WTC11 (cell line): ENCODE measurements around the gene TCF12.

Experiments used
- FOXJ3 ChIP-seq: sonication (generic); formaldehyde crosslinking; IDR thresholded peaks from 2 replicates; pipeline ENCODE4 v1.9.0; 2021; ENCODE audit warnings: missing genetic modification reagents, mild to moderate bottlenecking, borderline replicate concordance
- JUN ChIP-seq: sonication (generic); formaldehyde crosslinking; IDR thresholded peaks from 2 replicates; pipeline ENCODE4 v1.8.0; 2023; ENCODE audit warnings: mild to moderate bottlenecking, missing genetic modification reagents
- NR2C2 ChIP-seq: sonication (generic); formaldehyde crosslinking; IDR thresholded peaks from 2 replicates; pipeline ENCODE4 v1.8.0; 2022; ENCODE audit warnings: mild to moderate bottlenecking, missing genetic modification reagents
- ZNF138 ChIP-seq: sonication (generic); formaldehyde crosslinking; conservative IDR thresholded peaks from 2 replicates; pipeline ENCODE4 v1.8.1; 2022; ENCODE audit warnings: mild to moderate bottlenecking, moderate library complexity, missing genetic modification reagents
- TF ChIP-seq, protein P1 (sequence below): fragments of 200-600 bp; IDR thresholded peaks from 2 replicates; pipeline ENCODE4 v1.8.0; 2022; ENCODE audit warnings: antibody characterized with exemption
- TF ChIP-seq, protein P2 (sequence below): sonication (generic); formaldehyde crosslinking; IDR thresholded peaks from 2 replicates; pipeline ENCODE4 v1.8.0; 2022; ENCODE audit warnings: mild to moderate bottlenecking, missing genetic modification reagents
- TF ChIP-seq, protein P3 (sequence below): sonication (generic); formaldehyde crosslinking; IDR thresholded peaks from 2 replicates; pipeline ENCODE4 v1.8.1; 2023; ENCODE audit warnings: mild to moderate bottlenecking, missing genetic modification reagents, moderate library complexity
- TF ChIP-seq, protein P4 (sequence below): sonication (generic); formaldehyde crosslinking; IDR thresholded peaks from 2 replicates; pipeline ENCODE4 v1.8.0; 2022; ENCODE audit warnings: mild to moderate bottlenecking, missing genetic modification reagents
- TF ChIP-seq, protein P5 (sequence below): sonication (generic); formaldehyde crosslinking; IDR thresholded peaks from 2 replicates; pipeline ENCODE4 v1.8.0; 2022; ENCODE audit warnings: mild to moderate bottlenecking, missing genetic modification reagents

DNA sequence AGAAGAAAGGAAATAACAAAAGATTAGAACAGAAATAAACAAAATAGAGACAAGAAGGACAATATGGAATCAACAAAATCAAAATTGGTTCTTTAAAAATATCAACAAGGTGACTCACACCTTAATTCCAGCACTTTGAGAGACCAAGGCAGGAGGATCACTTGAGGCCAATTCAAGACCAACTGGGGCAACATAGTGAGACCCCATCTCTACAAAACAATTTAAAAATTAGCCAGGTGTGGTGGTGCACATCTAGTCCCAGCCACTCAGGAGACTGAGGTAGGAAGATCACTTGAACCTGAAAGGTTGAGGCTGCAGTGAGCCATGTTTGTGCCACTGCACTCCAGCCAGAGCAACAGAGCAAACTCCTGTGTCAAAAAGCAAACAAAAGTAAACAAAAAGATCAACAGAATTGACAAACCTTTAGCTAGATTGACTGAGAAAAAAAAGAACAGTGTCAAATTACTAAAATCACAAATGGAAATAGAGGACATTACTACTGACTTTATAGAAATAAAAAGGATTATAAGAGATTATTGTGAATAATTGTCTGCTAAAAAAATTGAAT lies 267.1 kb downstream of the TCF12 start:
- no peak for TF ChIP-seq JUN (CRISPR knock-in tag)
- TF ChIP-seq, protein P1, sequence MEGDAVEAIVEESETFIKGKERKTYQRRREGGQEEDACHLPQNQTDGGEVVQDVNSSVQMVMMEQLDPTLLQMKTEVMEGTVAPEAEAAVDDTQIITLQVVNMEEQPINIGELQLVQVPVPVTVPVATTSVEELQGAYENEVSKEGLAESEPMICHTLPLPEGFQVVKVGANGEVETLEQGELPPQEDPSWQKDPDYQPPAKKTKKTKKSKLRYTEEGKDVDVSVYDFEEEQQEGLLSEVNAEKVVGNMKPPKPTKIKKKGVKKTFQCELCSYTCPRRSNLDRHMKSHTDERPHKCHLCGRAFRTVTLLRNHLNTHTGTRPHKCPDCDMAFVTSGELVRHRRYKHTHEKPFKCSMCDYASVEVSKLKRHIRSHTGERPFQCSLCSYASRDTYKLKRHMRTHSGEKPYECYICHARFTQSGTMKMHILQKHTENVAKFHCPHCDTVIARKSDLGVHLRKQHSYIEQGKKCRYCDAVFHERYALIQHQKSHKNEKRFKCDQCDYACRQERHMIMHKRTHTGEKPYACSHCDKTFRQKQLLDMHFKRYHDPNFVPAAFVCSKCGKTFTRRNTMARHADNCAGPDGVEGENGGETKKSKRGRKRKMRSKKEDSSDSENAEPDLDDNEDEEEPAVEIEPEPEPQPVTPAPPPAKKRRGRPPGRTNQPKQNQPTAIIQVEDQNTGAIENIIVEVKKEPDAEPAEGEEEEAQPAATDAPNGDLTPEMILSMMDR = no peak
- no peak for TF ChIP-seq ZNF138 (CRISPR knock-in tag)
- no peak for TF ChIP-seq FOXJ3 (CRISPR knock-in tag)
- TF ChIP-seq NR2C2 (CRISPR knock-in tag) = no peak
- TF ChIP-seq, protein P2, sequence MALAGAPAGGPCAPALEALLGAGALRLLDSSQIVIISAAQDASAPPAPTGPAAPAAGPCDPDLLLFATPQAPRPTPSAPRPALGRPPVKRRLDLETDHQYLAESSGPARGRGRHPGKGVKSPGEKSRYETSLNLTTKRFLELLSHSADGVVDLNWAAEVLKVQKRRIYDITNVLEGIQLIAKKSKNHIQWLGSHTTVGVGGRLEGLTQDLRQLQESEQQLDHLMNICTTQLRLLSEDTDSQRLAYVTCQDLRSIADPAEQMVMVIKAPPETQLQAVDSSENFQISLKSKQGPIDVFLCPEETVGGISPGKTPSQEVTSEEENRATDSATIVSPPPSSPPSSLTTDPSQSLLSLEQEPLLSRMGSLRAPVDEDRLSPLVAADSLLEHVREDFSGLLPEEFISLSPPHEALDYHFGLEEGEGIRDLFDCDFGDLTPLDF (CRISPR knock-in tag) = no peak
- TF ChIP-seq, protein P3, sequence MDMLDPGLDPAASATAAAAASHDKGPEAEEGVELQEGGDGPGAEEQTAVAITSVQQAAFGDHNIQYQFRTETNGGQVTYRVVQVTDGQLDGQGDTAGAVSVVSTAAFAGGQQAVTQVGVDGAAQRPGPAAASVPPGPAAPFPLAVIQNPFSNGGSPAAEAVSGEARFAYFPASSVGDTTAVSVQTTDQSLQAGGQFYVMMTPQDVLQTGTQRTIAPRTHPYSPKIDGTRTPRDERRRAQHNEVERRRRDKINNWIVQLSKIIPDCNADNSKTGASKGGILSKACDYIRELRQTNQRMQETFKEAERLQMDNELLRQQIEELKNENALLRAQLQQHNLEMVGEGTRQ = no peak
- TF ChIP-seq, protein P4, sequence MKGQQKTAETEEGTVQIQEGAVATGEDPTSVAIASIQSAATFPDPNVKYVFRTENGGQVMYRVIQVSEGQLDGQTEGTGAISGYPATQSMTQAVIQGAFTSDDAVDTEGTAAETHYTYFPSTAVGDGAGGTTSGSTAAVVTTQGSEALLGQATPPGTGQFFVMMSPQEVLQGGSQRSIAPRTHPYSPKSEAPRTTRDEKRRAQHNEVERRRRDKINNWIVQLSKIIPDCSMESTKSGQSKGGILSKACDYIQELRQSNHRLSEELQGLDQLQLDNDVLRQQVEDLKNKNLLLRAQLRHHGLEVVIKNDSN (CRISPR knock-in tag) = no peak
- TF ChIP-seq, protein P5, sequence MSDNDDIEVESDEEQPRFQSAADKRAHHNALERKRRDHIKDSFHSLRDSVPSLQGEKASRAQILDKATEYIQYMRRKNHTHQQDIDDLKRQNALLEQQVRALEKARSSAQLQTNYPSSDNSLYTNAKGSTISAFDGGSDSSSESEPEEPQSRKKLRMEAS (CRISPR knock-in tag) = no peak
